C4-2B (cell line): Measurements from ENCODE around the gene COTL1.

Experiments
- ZFX ChIP-seq: fragments of 450-650 bp; IDR thresholded peaks from 2 replicates; pipeline ENCODE4 v1.6.1; 2017
- TF ChIP-seq, protein P1 (sequence below): fragments of 450-650 bp; conservative IDR thresholded peaks from 2 replicates; pipeline ENCODE4 v1.5.1; 2017; ENCODE audit warnings: mild to moderate bottlenecking

DNA sequence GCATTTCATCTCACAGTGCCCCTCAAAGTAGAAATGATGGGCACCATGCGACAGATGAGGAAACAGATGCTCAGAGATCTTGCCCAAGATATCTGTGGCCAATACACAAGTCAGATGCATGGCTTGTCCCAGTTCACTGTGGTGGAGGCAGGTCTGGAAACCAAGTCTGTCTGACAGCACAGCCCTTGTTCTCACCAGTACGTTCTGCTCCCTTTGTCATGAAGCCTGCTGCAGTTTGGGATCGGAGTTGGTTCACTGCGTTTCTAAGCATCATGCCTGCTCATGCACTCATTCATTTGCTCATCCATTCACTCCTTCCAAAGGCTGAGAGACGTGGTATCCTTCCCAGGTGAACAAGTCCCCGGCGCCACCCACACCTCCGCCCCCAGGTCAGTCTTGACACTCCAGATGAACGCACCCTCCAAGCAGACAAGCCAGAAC lies 86.2 kb downstream of the COTL1 start:
- TF ChIP-seq, protein P1, sequence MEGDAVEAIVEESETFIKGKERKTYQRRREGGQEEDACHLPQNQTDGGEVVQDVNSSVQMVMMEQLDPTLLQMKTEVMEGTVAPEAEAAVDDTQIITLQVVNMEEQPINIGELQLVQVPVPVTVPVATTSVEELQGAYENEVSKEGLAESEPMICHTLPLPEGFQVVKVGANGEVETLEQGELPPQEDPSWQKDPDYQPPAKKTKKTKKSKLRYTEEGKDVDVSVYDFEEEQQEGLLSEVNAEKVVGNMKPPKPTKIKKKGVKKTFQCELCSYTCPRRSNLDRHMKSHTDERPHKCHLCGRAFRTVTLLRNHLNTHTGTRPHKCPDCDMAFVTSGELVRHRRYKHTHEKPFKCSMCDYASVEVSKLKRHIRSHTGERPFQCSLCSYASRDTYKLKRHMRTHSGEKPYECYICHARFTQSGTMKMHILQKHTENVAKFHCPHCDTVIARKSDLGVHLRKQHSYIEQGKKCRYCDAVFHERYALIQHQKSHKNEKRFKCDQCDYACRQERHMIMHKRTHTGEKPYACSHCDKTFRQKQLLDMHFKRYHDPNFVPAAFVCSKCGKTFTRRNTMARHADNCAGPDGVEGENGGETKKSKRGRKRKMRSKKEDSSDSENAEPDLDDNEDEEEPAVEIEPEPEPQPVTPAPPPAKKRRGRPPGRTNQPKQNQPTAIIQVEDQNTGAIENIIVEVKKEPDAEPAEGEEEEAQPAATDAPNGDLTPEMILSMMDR = no peak
- no peak for TF ChIP-seq ZFX
